ENCODE measurements around the gene AGXT. TPM values are rescaled to one million over a fixed set of nuclear protein-coding genes. Genes with fewer than 3 reads are reported as not detected.
A peak's percentile ranks its signal among the peaks of the same experiment; 100 is the strongest.

The AGXT gene
- total RNA-seq, 1 donor from 2014 or later: not detected

GRCh38 chr2:240873098-240873788 lies 4.6 kb downstream of the AGXT start:
- H3K27me3 Mint-ChIP-seq (ENCODE audit: unreplicated experiment): peaks cover 7% of the 10 kb centered on the region
- H3K4me1 Mint-ChIP-seq (ENCODE audit: low read depth, unreplicated experiment): no peaks in the 10 kb centered on the region
- TF ChIP-seq, protein P1, sequence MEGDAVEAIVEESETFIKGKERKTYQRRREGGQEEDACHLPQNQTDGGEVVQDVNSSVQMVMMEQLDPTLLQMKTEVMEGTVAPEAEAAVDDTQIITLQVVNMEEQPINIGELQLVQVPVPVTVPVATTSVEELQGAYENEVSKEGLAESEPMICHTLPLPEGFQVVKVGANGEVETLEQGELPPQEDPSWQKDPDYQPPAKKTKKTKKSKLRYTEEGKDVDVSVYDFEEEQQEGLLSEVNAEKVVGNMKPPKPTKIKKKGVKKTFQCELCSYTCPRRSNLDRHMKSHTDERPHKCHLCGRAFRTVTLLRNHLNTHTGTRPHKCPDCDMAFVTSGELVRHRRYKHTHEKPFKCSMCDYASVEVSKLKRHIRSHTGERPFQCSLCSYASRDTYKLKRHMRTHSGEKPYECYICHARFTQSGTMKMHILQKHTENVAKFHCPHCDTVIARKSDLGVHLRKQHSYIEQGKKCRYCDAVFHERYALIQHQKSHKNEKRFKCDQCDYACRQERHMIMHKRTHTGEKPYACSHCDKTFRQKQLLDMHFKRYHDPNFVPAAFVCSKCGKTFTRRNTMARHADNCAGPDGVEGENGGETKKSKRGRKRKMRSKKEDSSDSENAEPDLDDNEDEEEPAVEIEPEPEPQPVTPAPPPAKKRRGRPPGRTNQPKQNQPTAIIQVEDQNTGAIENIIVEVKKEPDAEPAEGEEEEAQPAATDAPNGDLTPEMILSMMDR (IDR thresholded peaks at IDR 0.05; ENCODE audit: partially characterized antibody, unreplicated experiment): no peak
- H3K27ac Mint-ChIP-seq (ENCODE audit: unreplicated experiment): no peak overlapping the region
- no peaks in the 10 kb centered on the region for H3K36me3 Mint-ChIP-seq (ENCODE audit: unreplicated experiment)
- peaks cover 2% of the 10 kb centered on the region for H3K9me3 Mint-ChIP-seq (ENCODE audit: unreplicated experiment)
- no peak for DNase-seq
- H3K4me3 Mint-ChIP-seq (ENCODE audit: unreplicated experiment): no peak overlapping the region

DNA sequence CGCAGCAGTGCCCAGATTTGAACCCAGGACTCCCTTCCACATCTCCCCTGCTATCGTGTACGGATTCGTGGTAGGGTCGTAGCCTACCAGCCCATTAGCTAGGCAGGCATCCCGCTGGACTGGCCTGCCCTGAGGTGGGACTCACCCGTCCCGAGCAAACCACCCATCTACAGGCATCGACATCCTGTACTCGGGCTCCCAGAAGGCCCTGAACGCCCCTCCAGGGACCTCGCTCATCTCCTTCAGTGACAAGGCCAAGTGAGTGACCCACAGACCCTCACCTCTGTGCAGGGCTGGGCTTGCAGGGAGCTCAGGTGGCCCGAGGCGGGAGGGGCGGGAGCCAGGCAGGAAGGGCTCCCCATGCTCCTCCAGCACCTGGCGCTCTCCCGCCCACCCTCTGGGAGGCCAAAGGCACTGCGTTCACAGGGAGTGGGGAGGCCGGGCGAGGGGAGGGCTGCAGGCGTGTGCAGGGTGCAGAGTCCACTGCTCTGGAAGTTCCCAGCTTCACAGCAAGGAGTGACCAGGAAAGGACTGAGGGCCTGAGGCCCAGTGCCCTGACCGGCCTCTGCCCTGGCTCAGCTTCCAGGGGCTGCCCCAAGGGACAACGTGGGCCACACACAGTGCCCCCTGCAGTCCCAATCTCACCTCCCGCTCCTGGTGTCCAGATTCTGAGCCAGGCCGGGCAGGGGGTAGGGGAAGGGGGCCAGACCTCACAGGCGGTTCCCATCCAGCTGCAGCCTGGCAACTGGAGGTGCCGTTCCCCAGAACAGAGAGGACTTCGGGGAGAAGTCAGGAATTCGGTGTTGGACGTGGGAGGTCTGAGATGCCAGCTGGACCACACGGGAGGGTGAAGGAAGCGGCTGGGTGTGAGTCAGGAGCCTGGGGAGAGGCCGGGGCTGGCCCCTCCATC lies 5.4 kb downstream of the AGXT start:
- Mint-ChIP-seq H3K36me3 (ENCODE audit: unreplicated experiment) (no peaks in the 10 kb centered on the region), H3K4me1 (ENCODE audit: low read depth, unreplicated experiment) (no peaks in the 10 kb centered on the region)
- TF ChIP-seq, protein P1 (IDR thresholded peaks at IDR 0.05; ENCODE audit: partially characterized antibody, unreplicated experiment): no peak

DNA sequence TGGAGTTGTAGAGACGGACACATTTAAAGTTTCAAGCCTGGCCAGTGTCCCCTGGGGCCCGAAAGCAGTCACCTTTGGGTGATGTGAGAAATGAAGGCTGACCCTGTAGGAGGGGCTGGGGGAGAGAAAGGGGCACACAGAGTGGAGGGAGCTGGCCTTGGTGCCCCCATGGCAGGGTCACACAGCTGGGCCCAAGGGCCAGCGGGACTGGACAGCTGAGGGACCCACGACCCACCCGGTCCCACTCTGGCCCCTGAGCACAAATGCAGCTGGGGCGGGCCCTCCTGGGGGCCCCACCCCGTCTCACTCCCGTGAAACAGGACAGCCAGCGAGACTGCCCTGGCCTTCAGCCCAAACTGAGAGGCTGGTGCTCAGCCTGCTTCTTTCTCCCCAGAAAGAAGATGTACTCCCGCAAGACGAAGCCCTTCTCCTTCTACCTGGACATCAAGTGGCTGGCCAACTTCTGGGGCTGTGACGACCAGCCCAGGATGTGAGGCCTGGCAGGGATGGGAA lies 6.1 kb downstream of the AGXT start:
- no peak for DNase-seq
- TF ChIP-seq, protein P1 (IDR thresholded peaks at IDR 0.05; ENCODE audit: partially characterized antibody, unreplicated experiment): no peak

More for the DNA sequence above, 5.4 kb downstream of the AGXT start:
- Mint-ChIP-seq H3K27ac (ENCODE audit: unreplicated experiment) (no peak overlapping the region), H3K27me3 (ENCODE audit: unreplicated experiment) (peaks cover 7% of the 10 kb centered on the region), H3K9me3 (ENCODE audit: unreplicated experiment) (peaks cover 2% of the 10 kb centered on the region), H3K4me3 (ENCODE audit: unreplicated experiment) (no peak overlapping the region)
- no peak for DNase-seq

DNA sequence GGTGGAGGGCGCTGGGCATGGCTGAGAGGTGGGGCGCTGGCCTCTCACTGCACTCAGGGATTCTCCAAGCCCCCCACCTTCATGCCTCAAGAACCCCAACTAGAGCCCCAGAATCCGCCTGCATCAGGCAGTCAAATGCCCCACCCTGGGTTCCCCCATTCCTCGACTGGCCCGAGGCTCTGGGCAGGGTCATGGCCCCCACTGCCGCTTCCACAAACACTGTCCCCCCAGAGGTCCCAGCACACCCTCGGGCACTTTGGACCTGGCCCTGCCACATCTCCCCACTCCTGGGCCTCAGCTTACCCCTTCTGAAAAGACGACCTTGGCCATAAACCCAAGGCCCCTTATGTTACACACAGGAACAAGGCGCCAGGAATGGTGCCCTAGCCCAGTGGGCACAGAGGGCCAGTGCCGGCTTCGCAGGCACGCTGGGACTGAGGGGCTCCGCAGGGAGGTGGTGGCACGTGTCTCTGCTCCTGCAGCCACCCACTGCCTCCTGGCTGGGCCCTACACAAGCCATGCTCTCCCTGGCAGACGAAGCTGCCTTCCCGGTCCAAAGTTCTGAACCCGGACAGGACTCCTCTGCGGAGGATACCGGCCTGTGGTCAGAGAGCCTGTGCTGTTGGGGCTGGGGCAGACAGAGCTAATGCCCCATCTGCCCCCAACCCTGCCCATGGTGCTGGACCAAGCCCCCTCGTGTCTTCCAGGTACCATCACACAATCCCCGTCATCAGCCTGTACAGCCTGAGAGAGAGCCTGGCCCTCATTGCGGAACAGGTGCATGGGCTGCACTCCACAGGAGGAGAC lies 6.8 kb downstream of the AGXT start:
- H3K27me3 Mint-ChIP-seq (ENCODE audit: unreplicated experiment): peaks cover 9% of the 10 kb centered on the region
- peak; percentile 13 for DNase-seq

More for the DNA sequence above, 6.1 kb downstream of the AGXT start:
- Mint-ChIP-seq H3K4me3 (ENCODE audit: unreplicated experiment) (no peak overlapping the region), H3K9me3 (ENCODE audit: unreplicated experiment) (peaks cover 2% of the 10 kb centered on the region), H3K36me3 (ENCODE audit: unreplicated experiment) (no peaks in the 10 kb centered on the region), H3K27me3 (ENCODE audit: unreplicated experiment) (peaks cover 8% of the 10 kb centered on the region), H3K27ac (ENCODE audit: unreplicated experiment) (no peak overlapping the region), H3K4me1 (ENCODE audit: low read depth, unreplicated experiment) (no peaks in the 10 kb centered on the region)

More for the DNA sequence above, 6.8 kb downstream of the AGXT start:
- peaks cover 2% of the 10 kb centered on the region for H3K9me3 Mint-ChIP-seq (ENCODE audit: unreplicated experiment)
- no peaks in the 10 kb centered on the region for H3K4me1 Mint-ChIP-seq (ENCODE audit: low read depth, unreplicated experiment)
- no peaks in the 10 kb centered on the region for H3K36me3 Mint-ChIP-seq (ENCODE audit: unreplicated experiment)
- no peak overlapping the region for H3K4me3 Mint-ChIP-seq (ENCODE audit: unreplicated experiment)
- H3K27ac Mint-ChIP-seq (ENCODE audit: unreplicated experiment): no peak overlapping the region
- TF ChIP-seq, protein P1 (IDR thresholded peaks at IDR 0.05; ENCODE audit: partially characterized antibody, unreplicated experiment): no peak

All from glutamatergic neuron (in vitro differentiated cells).